Measurements from ENCODE around the gene NR2F2.

Gene NR2F2

GRCh38 chr15:96320703-96321638, 9.5 kb upstream of the NR2F2 start:
- DNase-seq, result no peak

GRCh38 chr15:96321639-96322535, 8.6 kb upstream of the NR2F2 start:
- no peak for DNase-seq

DNA sequence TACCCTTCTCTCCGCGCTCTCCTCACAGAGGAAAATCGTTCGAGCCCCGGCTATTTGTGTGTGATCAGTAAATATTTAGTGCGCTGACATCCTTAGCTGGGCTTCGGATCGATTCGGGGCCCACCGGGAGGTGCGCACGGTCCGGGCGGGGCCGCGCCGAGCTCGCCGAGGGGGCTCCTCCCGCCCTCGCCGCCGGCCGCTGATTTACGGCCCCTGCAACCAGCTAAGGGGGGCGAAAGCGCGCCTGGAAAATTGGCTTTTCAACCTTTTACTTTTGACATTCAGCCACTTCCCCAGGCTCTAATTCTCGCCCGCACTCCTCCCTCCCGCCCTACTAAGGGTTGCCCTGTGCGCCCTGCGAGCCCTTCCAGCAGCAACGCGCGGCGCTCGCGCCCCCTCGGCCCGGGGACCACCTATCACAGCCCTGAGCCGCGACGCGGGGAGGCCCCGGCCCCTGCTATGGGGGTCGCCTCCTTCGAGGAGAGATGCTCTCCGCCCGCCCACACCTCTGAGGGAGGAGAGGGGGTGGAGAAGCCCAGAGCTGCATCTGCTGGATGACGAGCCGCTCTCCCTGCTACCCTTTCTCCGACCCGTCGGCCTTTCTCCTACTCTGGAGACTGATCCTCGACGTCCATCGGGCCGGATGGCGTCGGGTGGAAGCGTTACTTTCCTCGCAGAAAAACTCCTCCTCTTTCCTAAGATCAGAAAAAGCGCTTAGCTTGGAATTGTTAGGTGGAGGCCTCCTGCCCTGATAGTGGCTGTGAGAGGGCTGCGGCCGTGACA, 7.8 kb upstream of the NR2F2 start:
- no peak for DNase-seq

DNA sequence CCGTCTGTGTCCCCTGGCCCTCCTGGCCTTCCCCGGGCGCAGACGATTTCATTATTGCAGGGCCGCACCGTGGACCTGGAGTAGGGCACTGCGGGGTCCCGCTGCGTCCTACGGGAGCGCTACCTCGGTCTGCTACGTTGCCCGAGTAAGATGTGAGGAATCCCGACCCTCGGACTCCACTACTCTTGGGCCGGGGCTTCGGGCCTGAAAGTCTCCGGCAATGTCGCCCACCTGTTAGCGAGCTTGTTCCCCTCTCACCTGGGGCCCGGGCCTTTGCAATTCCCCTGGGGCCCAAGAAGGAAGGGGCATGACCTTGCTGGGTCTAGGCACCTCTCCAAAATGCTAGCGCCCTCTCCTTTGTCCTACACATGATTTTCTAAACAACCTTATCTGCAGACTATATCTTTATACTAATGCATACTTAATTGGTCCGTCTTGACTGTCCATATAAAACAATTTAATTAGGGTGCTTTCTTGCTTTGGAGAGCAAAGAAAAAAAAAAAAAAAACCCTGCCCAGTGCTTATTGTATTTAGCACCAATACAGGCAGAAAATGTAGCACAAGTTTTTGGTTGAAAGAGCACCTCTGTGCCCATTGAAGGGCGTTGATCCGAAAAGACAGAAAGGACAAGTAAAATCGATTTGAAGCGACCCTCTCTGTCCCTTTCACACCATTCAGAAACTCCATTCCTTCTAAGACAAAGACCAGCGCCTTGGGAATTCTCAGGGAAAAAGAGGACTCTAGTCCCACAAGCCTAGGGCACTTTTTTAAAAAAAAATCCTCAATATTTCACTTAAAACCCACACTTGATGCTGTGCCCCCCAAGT, 7.0 kb upstream of the NR2F2 start:
- no peak for DNase-seq

DNA sequence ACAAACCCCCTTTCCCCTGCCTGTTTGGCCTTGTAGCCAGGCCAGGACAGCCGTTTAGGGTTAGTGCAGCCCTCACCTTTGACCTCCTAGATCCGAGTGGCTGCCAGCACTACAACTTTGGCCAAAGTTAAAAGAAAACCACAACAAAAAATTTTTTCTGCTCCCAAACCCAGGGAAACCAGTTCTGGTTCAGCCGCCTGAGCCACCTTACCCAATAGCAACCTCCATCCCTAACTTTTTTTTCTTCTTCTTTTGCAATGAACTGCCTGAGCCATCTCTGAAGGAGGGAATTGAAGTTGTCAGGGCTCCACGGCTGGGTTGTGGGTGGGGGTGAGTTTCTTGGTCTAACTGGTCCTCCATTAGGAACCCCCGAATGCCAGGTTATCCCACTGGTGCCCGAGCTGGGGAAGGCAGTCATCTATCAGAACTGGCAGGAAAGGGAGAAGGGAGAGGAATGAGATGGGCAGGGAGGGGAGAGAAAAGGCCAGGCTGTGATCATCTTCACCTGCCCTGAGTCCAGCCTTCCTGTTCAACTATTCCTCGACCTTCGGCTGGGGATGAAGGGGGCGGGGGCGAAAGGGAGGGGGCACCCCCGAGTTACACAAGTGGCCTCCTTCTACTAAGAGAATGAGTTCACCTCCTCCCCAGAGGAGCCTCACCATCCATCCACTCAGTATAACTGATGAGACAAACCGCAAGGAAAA, 6.2 kb upstream of the NR2F2 start:
- DNase-seq, result no peak

DNA sequence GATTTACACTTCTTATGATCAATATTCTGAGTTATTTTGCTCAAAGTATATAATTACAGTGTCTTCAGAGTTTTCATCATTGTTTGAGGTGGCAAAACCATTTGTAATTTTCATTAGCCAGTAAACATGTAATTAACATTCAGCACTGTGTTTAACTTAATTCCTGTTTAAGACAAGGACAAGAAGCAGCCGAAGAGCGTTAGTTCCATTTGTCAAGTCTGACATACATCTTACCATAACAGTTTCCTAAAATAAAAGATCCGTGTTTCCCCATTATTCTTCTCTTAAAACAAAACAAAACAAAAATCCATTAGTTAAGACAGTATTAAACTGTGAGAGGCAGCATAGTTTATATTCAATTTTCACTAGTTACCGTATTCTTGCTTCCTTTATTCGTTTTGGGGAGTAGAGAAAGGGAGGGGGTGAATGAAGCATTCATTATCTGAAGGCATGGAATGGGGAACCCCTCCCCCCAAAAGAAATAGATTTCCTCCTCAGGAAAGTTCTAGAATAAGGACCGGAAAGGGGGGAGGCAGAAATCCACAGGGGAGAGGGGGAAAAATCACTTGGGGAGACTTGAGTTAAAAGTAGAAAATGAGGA, 5.5 kb upstream of the NR2F2 start:
- no peak for DNase-seq

- DNase-seq, result no peak
These were observed 4.8 kb upstream of the NR2F2 start for GRCh38 chr15:96325541-96326327.

GRCh38 chr15:96326328-96327154, 4.0 kb upstream of the NR2F2 start:
- peak; percentile 17 for DNase-seq

GRCh38 chr15:96327155-96327741, 3.3 kb upstream of the NR2F2 start:
- DNase-seq, result peak; percentile 38

GRCh38 chr15:96328181-96328876, 2.2 kb upstream of the NR2F2 start:
- DNase-seq, result no peak

GRCh38 chr15:96328877-96329195, 1.7 kb upstream of the NR2F2 start:
- DNase-seq, result no peak

GRCh38 chr15:96329403-96329981, 1.0 kb upstream of the NR2F2 start:
- no peak for DNase-seq

DNA sequence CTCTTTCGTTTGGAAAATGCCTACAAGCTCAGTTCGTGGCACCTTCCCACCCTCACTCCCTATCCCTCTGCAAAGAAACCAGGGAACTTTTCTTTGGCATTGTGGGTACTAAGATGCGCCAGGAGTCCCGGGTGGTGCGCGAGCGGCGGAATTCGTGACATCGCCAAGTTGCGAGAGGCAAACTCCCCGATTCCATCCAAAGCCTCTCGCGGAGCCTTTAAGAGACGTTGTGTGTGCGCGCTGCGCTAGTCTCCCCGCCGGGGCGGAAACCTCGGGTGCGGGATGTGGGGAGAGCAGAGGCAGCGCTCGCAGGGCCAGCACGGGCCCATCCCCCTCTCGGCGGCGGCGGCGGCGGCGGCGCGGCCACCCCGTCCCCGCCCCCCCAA, 443 bp upstream of the NR2F2 start:
- no peak for DNase-seq

- DNase-seq, result no peak
These were observed 844 bp downstream of the NR2F2 start for GRCh38 chr15:96331144-96331944.

GRCh38 chr15:96331945-96332636, 1.6 kb downstream of the NR2F2 start:
- DNase-seq, result no peak

DNA sequence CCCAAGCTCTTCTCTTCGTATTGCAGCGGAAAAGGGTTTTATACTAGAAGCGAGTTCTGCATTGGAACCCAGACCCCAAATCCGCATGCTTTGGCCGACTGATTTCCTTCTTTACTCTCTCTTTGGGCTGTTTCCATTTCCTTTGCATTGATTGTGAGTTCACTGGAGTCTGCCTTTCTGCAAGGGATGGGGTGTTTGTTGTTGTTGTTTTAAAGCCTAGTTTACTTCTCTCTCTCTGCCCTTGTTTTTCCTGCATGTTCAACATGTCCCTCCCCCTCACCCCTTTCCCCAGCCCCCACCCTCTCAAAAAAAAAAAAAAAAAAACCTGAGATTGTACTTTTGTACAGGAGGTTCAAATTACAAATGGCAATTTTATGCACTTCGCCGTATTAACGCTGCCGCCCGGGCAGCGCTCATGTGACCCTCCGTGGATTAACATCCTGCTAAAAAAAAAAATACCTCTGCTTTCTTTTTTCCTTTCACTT, 2.2 kb downstream of the NR2F2 start:
- DNase-seq, result no peak
